ENCODE results near the gene GYG2. TPM values are rescaled to one million over a fixed set of nuclear protein-coding genes. Genes with fewer than 3 reads are reported as not detected.

The GYG2 gene
- total RNA-seq, 1 experiment from 2014 or later, result 9.0 TPM

DNA sequence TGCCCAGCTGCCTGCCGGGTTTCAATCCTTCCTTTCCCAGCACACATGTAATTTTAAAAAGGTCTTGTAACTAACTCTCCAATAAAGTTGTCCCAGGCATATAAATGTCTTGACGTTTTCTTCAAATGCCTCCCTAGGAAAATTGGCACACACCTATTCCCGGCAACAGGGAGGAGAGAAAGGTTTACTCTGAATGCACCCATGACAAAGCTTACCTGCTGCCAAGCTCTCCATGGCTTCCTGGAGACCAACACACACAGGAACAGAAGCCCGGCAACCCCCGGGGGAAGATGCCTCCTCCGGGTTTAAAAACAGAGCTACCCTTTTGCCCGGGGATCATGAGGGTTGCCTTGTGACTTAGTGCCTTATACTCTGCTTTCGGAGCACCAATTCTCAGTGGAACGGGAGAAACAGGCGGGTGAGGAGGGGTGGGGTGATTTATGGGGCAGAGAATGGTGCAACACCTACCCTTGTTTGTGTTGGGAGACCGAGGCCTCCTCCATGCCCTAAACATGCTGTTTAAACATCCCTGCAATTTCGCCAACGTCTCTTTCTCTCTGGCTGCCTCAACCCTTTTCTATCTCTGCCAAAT lies 4.8 kb upstream of the GYG2 start:
- Mint-ChIP-seq H3K27me3 (ENCODE audit: unreplicated experiment) (no peaks in the 10 kb centered on the region), H3K4me3 (ENCODE audit: low read depth, unreplicated experiment) (no peak overlapping the region), H3K4me1 (ENCODE audit: low read depth, unreplicated experiment) (no peaks in the 10 kb centered on the region), H3K36me3 (ENCODE audit: insufficient read depth, unreplicated experiment) (no peaks in the 10 kb centered on the region), H3K9me3 (ENCODE audit: low read depth, unreplicated experiment) (no peaks in the 10 kb centered on the region), H3K27ac (ENCODE audit: unreplicated experiment) (no peak overlapping the region)
- CTCF ChIA-PET, result no interaction called here
- intact Hi-C loops (cut with micrococcal nuclease; ENCODE audit: unreplicated experiment), result no loop called here
- no peak for DNase-seq
- no TSS peak for BruUV-seq (replicated peaks)
- TF ChIP-seq, protein P1, sequence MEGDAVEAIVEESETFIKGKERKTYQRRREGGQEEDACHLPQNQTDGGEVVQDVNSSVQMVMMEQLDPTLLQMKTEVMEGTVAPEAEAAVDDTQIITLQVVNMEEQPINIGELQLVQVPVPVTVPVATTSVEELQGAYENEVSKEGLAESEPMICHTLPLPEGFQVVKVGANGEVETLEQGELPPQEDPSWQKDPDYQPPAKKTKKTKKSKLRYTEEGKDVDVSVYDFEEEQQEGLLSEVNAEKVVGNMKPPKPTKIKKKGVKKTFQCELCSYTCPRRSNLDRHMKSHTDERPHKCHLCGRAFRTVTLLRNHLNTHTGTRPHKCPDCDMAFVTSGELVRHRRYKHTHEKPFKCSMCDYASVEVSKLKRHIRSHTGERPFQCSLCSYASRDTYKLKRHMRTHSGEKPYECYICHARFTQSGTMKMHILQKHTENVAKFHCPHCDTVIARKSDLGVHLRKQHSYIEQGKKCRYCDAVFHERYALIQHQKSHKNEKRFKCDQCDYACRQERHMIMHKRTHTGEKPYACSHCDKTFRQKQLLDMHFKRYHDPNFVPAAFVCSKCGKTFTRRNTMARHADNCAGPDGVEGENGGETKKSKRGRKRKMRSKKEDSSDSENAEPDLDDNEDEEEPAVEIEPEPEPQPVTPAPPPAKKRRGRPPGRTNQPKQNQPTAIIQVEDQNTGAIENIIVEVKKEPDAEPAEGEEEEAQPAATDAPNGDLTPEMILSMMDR (IDR thresholded peaks at IDR 0.05; ENCODE audit: unreplicated experiment), result no peak

DNA sequence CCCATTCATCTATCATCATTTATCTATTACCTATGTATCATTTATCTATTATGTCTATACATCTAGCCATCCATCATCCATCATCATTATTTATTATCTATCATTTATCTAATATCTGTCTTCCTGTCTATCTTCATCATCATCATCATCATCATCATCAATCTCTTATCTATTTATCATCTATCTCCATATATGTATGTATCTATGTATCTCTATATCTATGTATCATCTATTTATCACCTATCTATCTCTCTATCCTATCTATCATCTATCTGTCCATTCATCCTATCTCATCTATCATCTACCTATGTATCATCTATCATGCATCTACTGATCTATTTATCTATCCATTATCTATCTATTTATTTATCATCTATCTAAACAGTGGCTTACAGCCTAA lies 3.8 kb upstream of the GYG2 start:
- Mint-ChIP-seq H3K4me3 (ENCODE audit: low read depth, unreplicated experiment) (no peak overlapping the region), H3K27ac (ENCODE audit: unreplicated experiment) (no peak overlapping the region), H3K36me3 (ENCODE audit: insufficient read depth, unreplicated experiment) (no peaks in the 10 kb centered on the region), H3K27me3 (ENCODE audit: unreplicated experiment) (no peaks in the 10 kb centered on the region), H3K9me3 (ENCODE audit: low read depth, unreplicated experiment) (no peaks in the 10 kb centered on the region), H3K4me1 (ENCODE audit: low read depth, unreplicated experiment) (no peaks in the 10 kb centered on the region)
- no peak for DNase-seq
- BruUV-seq (replicated peaks), result no TSS peak
- intact Hi-C loops (cut with micrococcal nuclease; ENCODE audit: unreplicated experiment), result no loop called here
- CTCF ChIA-PET, result no interaction called here
- TF ChIP-seq, protein P1 (IDR thresholded peaks at IDR 0.05; ENCODE audit: unreplicated experiment), result no peak

DNA sequence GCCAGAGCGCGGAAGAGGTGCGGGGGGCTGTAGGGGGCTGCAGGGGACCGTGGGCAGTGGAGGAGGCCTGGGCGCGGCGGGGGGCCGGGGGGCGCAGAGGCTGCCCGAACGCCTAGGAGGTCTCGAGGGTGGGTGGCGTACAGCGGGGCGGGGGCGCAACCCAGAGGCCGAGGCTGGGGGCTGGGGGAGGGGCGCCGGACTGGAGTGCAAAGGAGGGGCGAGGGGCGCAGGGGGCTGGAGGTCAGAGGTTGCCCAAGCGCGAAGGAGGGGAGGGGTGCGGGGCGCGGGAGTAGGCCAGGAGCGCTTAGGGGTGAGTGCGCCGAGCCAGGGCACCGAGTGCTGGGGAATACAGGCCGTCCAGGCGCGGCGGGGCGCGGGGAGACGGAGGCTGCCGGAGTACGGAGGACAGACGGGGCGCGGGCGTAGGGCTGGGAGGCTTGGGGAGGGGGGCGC lies 255 bp downstream of the GYG2 start:
- DNase-seq, result no peak
- CTCF ChIA-PET, result no interaction called here
- no TSS peak for BruUV-seq (replicated peaks)
- Mint-ChIP-seq H3K4me1 (ENCODE audit: low read depth, unreplicated experiment) (no peaks in the 10 kb centered on the region), H3K9me3 (ENCODE audit: low read depth, unreplicated experiment) (no peaks in the 10 kb centered on the region), H3K27me3 (ENCODE audit: unreplicated experiment) (no peaks in the 10 kb centered on the region), H3K4me3 (ENCODE audit: low read depth, unreplicated experiment) (no peak overlapping the region), H3K36me3 (ENCODE audit: insufficient read depth, unreplicated experiment) (no peaks in the 10 kb centered on the region), H3K27ac (ENCODE audit: unreplicated experiment) (no peak overlapping the region)
- TF ChIP-seq, protein P1 (IDR thresholded peaks at IDR 0.05; ENCODE audit: unreplicated experiment), result no peak
- intact Hi-C loops (cut with micrococcal nuclease; ENCODE audit: unreplicated experiment), result no loop called here

DNA sequence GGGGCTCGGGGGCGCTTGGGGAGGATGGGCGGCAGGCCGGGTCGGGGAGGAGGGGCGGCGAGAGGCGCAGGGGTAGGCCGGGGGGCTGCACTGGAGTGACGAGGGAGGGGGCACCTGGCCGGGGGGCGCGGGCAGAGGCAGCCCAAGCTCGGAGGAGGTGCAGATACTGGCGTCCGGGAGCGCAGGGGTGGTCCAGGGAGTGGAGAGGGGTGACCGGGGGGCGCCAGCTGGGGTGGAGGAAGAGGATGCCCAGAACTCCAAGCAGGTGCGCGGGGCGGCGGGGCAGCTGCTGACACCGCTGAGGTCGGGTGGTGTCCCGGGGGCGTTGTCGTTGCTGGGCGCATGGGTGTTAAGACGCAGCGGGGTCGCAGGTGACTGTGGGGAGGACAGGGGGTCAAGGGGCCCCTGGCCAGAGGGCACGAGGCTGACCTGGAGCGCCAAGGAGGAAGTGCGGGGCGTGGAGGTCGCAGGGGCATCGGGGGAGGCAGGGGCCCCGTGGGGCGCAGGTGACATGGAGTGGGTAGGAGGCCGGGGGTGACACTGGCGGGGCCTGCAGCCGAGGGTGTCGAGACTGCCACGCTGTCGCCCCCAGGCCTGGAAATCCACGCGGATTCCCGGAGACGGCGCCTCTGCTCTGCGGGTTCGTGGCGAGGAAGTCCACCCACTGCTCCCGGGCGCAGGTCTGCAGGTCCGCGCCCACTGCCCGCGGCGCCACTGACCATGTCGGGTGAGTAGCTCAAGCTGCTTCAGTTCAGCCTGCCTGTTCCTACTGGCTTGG lies 928 bp downstream of the GYG2 start:
- TF ChIP-seq, protein P1 (IDR thresholded peaks at IDR 0.05; ENCODE audit: unreplicated experiment), result no peak
- CTCF ChIA-PET, result no interaction called here
- Mint-ChIP-seq H3K36me3 (ENCODE audit: insufficient read depth, unreplicated experiment) (no peaks in the 10 kb centered on the region), H3K4me3 (ENCODE audit: low read depth, unreplicated experiment) (no peak overlapping the region), H3K27ac (ENCODE audit: unreplicated experiment) (no peak overlapping the region), H3K27me3 (ENCODE audit: unreplicated experiment) (no peaks in the 10 kb centered on the region), H3K9me3 (ENCODE audit: low read depth, unreplicated experiment) (no peaks in the 10 kb centered on the region), H3K4me1 (ENCODE audit: low read depth, unreplicated experiment) (no peaks in the 10 kb centered on the region)
- BruUV-seq (replicated peaks), result no TSS peak
- intact Hi-C loops (cut with micrococcal nuclease; ENCODE audit: unreplicated experiment), result no loop called here
- DNase-seq, result no peak
